DND-41 (cell line): ENCODE results near the gene SETD6.

Experiments used
- EZH2 ChIP-seq: IDR thresholded peaks from 3 replicates; pipeline ENCODE4 v1.6.1; 2012; ENCODE audit warnings: borderline replicate concordance, low read depth, mild to moderate bottlenecking, moderate library complexity, low read length, inconsistent platforms; ENCODE audit not compliant: severe bottlenecking
- TF ChIP-seq, protein P1 (sequence below): IDR thresholded peaks from 2 replicates; pipeline ENCODE4 v1.5.1; 2012; ENCODE audit warnings: borderline replicate concordance, low read length, moderate library complexity, mild to moderate bottlenecking; ENCODE audit not compliant: poor library complexity, severe bottlenecking; ENCODE audit errors: extremely low read depth

DNA sequence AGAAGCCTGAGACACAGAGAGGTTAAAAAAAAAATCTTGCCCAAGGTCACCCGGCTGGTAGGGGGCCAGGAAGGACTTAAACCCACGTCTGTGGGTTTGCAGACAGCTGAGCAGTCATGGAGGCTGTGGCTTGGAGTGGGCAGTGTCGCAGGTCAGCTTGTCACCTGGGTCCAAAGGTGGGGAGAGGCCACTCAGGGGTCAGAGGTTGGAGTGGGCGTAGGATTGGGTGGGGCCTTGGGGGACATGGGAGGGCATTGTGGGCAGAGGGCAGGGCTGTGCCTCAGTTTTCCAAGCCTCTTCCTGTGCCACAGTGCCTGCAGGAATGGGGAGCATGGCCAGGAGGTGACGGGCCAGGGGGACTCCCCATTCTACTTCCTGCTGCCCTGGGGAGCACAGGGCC is 17.4 kb upstream of the SETD6 start:
- TF ChIP-seq, protein P1, sequence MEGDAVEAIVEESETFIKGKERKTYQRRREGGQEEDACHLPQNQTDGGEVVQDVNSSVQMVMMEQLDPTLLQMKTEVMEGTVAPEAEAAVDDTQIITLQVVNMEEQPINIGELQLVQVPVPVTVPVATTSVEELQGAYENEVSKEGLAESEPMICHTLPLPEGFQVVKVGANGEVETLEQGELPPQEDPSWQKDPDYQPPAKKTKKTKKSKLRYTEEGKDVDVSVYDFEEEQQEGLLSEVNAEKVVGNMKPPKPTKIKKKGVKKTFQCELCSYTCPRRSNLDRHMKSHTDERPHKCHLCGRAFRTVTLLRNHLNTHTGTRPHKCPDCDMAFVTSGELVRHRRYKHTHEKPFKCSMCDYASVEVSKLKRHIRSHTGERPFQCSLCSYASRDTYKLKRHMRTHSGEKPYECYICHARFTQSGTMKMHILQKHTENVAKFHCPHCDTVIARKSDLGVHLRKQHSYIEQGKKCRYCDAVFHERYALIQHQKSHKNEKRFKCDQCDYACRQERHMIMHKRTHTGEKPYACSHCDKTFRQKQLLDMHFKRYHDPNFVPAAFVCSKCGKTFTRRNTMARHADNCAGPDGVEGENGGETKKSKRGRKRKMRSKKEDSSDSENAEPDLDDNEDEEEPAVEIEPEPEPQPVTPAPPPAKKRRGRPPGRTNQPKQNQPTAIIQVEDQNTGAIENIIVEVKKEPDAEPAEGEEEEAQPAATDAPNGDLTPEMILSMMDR: no peak
- no peak for TF ChIP-seq EZH2
